OCI-LY3 (cell line): ENCODE data around the gene VWA2.

Experiments used
- H2AFZ ChIP-seq: fragments of 200-600, 300-600 bp; shearing (Covaris generic); 2 replicates; pipeline ENCODE4 v1.6.0; 2014; ENCODE audit warnings: antibody characterized with exemption, low read depth, low read length
- H3K27ac ChIP-seq: fragments of 200-600, 300-600 bp; sonication (generic); 2 replicates; pipeline ENCODE4 v1.5.1; 2014; ENCODE audit warnings: mild to moderate bottlenecking, low read length, moderate library complexity, mixed read lengths
- H3K27me3 ChIP-seq: fragments of 200-600, 300-600 bp; sonication (generic); 2 replicates; pipeline ENCODE4 v1.6.1; 2014; ENCODE audit warnings: low read depth, low read length, mixed read lengths
- H3K36me3 ChIP-seq: fragments of 200-600, 300-600 bp; sonication (generic); replicated peaks from 2 replicates; pipeline ENCODE3; 2014; ENCODE audit warnings: low read depth, low read length, mixed read lengths
- H3K4me1 ChIP-seq: fragments of 300-600, 200-600 bp; sonication (generic); 2 replicates; pipeline ENCODE4 v1.6.1; 2014; ENCODE audit warnings: low read length, mixed read lengths
- H3K4me2 ChIP-seq: fragments of 200-600, 300-600 bp; sonication (generic); 2 replicates; pipeline ENCODE4 v1.6.1; 2014; ENCODE audit warnings: low read length, mixed read lengths
- H3K4me3 ChIP-seq: fragments of 300-600, 200-600 bp; sonication (generic); 2 replicates; pipeline ENCODE4 v1.5.1; 2014; ENCODE audit warnings: antibody characterized with exemption, mild to moderate bottlenecking, low read length, moderate library complexity
- H3K79me2 ChIP-seq: fragments of 300-600, 200-600 bp; shearing (Covaris generic); 2 replicates; pipeline ENCODE4 v1.6.1; 2014; ENCODE audit warnings: mild to moderate bottlenecking, low read length, mixed read lengths
- H3K9ac ChIP-seq: fragments of 300-600, 200-600 bp; shearing (Covaris generic); 2 replicates; pipeline ENCODE4 v1.6.0; 2014; ENCODE audit warnings: mild to moderate bottlenecking, low read length, moderate library complexity
- H3K9me3 ChIP-seq: fragments of 200-600, 300-600 bp; shearing (Covaris generic); 2 replicates; pipeline ENCODE4 v1.6.1; 2014; ENCODE audit warnings: low read length, mixed read lengths; ENCODE audit not compliant: insufficient read depth
- H4K20me1 ChIP-seq: fragments of 200-600, 300-600 bp; sonication (generic); 2 replicates; pipeline ENCODE4 v1.6.1; 2016; ENCODE audit warnings: low read length, mixed read lengths; ENCODE audit not compliant: insufficient read depth
- EZH2phosphoT487 ChIP-seq: fragments of 200-600 bp; shearing (Covaris generic); IDR thresholded peaks from 2 replicates; pipeline ENCODE4 v1.6.1; 2018; ENCODE audit warnings: antibody characterized with exemption, mixed run types, low read depth
- TF ChIP-seq, protein P1 (sequence below): fragments of 200-600, 300-600 bp; sonication (generic); IDR thresholded peaks from 2 replicates; pipeline ENCODE4 v1.5.1; 2014; ENCODE audit warnings: antibody characterized with exemption, low read length, low read depth

Gene VWA2

DNA sequence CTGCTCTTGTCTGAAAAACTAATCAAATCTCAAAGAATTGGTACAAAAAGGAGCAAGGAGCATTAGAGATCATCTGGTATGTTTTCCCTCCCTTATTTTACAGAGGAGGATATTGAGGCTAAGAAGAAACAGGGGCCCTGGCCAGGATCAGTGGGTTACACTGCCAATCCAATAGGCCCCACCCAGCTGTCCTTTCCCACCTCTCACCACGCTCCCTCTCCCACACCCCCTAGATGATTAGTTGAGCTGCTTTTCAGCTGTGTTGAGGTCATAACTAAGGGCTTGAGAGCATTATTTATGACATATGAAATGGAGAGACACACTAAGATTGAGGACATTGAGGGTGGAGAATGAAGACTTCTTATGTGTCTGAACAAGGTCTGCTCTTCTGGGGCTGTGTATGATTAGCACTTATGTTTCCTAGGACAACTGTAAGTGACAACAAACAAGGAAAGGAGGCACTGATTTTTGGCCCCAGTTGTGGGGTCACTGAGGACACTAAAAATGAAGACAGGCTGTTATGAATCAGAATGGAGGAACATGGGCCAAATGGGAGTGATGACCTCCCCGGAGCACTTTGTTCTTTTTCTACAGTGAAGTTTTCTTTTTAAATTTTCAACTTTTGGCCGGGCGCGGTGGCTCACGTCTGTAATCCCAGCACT is 26.5 kb downstream of the VWA2 start:
- H3K4me3 ChIP-seq = no peak overlapping the region
- no peaks in the 10 kb centered on the region for H3K9me3 ChIP-seq
- no peaks in the 10 kb centered on the region for H4K20me1 ChIP-seq
- H2AFZ ChIP-seq = no peak overlapping the region
- no peaks in the 10 kb centered on the region for H3K4me1 ChIP-seq
- no peak overlapping the region for H3K27ac ChIP-seq
- no peaks in the 10 kb centered on the region for H3K36me3 ChIP-seq
- TF ChIP-seq, protein P1, sequence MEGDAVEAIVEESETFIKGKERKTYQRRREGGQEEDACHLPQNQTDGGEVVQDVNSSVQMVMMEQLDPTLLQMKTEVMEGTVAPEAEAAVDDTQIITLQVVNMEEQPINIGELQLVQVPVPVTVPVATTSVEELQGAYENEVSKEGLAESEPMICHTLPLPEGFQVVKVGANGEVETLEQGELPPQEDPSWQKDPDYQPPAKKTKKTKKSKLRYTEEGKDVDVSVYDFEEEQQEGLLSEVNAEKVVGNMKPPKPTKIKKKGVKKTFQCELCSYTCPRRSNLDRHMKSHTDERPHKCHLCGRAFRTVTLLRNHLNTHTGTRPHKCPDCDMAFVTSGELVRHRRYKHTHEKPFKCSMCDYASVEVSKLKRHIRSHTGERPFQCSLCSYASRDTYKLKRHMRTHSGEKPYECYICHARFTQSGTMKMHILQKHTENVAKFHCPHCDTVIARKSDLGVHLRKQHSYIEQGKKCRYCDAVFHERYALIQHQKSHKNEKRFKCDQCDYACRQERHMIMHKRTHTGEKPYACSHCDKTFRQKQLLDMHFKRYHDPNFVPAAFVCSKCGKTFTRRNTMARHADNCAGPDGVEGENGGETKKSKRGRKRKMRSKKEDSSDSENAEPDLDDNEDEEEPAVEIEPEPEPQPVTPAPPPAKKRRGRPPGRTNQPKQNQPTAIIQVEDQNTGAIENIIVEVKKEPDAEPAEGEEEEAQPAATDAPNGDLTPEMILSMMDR = no peak
- no peak for TF ChIP-seq EZH2phosphoT487
- H3K9ac ChIP-seq = no peak overlapping the region
- H3K79me2 ChIP-seq = no peaks in the 10 kb centered on the region
- H3K27me3 ChIP-seq = no peaks in the 10 kb centered on the region; the same call in 1 of the 2 replicates
- no peak overlapping the region for H3K4me2 ChIP-seq

GRCh38 chr10:114266521-114266920 is 27.5 kb downstream of the VWA2 start:
- no peak overlapping the region for H3K9ac ChIP-seq
- no peak overlapping the region for H2AFZ ChIP-seq
- peaks cover 5% of the 10 kb centered on the region; the same call in 1 of the 2 replicates for H3K27me3 ChIP-seq
- H3K9me3 ChIP-seq = no peaks in the 10 kb centered on the region
- TF ChIP-seq, protein P1 = no peak
- no peak for TF ChIP-seq EZH2phosphoT487
- H3K4me3 ChIP-seq = no peak overlapping the region
- no peak overlapping the region for H3K27ac ChIP-seq
- H3K36me3 ChIP-seq = no peaks in the 10 kb centered on the region
- no peak overlapping the region for H3K4me2 ChIP-seq
- H4K20me1 ChIP-seq = no peaks in the 10 kb centered on the region
- H3K79me2 ChIP-seq = no peaks in the 10 kb centered on the region
- no peaks in the 10 kb centered on the region for H3K4me1 ChIP-seq

DNA sequence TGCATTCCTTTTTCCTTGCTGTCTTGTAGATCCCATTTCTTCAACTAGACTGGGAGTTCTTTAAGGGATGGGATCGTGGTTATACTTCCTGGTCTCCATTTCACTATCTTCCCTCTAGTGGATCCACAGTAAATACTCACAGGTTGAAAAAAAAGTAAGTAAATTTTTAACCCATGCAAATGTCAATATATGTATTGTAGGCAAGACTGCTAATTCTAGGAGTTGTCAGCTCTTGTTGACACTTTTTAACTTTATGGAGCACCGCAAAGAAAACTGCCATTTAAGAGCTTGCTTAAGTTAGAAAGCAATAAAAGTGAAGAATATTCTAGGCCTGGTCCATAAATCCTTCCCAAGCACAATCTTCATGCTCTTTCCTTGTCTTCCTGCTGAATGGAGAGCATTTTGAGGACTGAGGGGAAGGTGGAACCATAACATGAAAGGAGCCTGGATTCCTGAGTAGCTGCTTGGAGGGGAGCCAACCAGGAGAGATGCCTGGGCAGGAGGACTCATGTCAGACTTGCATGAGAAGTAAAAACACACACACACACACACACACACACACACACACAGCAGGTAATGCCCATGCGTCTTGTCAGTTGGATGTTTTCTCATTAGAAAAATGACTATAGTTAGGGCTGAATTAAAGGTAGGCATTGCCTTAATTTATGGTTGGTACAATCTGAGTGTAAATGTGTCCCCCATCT is 32.2 kb downstream of the VWA2 start:
- no peak overlapping the region for H2AFZ ChIP-seq
- H3K9ac ChIP-seq = no peak overlapping the region
- no peaks in the 10 kb centered on the region for H3K9me3 ChIP-seq
- H3K4me1 ChIP-seq = no peaks in the 10 kb centered on the region
- H3K79me2 ChIP-seq = no peaks in the 10 kb centered on the region
- H3K27me3 ChIP-seq = peaks cover 5% of the 10 kb centered on the region; the same call in 1 of the 2 replicates
- H3K27ac ChIP-seq = no peak overlapping the region
- H4K20me1 ChIP-seq = no peaks in the 10 kb centered on the region
- no peak overlapping the region for H3K4me3 ChIP-seq
- H3K4me2 ChIP-seq = no peak overlapping the region
- H3K36me3 ChIP-seq = no peaks in the 10 kb centered on the region
- TF ChIP-seq, protein P1 = no peak
- TF ChIP-seq EZH2phosphoT487 = no peak

GRCh38 chr10:114271779-114272167 is 32.7 kb downstream of the VWA2 start:
- no peak overlapping the region for H3K27ac ChIP-seq
- H3K9ac ChIP-seq = no peak overlapping the region
- H3K4me1 ChIP-seq = no peaks in the 10 kb centered on the region
- TF ChIP-seq, protein P1 = no peak
- TF ChIP-seq EZH2phosphoT487 = no peak
- no peak overlapping the region for H2AFZ ChIP-seq
- no peaks in the 10 kb centered on the region for H3K79me2 ChIP-seq
- no peak overlapping the region for H3K4me3 ChIP-seq
- H3K27me3 ChIP-seq = peaks cover 5% of the 10 kb centered on the region; the same call in 1 of the 2 replicates
- H3K36me3 ChIP-seq = no peaks in the 10 kb centered on the region
- H3K4me2 ChIP-seq = no peak overlapping the region
- no peaks in the 10 kb centered on the region for H4K20me1 ChIP-seq
- H3K9me3 ChIP-seq = no peaks in the 10 kb centered on the region
